Stimulated activated CD4-positive, alpha-beta T cell treated with anti-CD3 and anti-CD28 coated beads, Interleukin-1b, Interleukin-23, amount 100 ng/mL, for 48 hours (primary cell): ENCODE data around the gene TMEM52.

Experiments
- DNase-seq: peaks from one replicate; pipeline ENCODE4 v3.0.0-alpha.2; 2020

TMEM52 gene

DNA sequence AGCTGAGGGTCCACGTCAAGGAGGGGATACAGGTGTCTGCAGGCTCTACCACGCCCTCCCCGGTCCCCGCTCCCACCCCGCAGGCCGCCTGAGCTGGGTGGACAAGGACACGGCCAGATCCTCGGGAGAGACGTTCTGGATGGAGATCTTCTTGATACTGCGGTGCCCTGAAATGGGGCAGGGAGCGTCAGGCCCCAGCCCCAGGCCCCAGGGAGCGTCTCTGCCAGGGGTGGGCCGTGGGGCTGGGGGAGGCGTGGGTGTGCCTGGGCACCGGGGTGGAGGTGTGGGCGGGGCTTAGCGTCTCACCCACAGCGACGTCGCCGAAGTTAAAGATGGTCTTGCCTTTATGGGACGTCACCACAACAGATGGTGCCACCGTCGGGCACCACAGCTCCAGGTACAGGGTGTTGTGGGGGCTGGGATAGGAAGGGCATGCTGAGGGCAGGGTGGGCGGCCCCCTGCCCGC is 7.3 kb upstream of the TMEM52 start:
- DNase-seq: no peak

DNA sequence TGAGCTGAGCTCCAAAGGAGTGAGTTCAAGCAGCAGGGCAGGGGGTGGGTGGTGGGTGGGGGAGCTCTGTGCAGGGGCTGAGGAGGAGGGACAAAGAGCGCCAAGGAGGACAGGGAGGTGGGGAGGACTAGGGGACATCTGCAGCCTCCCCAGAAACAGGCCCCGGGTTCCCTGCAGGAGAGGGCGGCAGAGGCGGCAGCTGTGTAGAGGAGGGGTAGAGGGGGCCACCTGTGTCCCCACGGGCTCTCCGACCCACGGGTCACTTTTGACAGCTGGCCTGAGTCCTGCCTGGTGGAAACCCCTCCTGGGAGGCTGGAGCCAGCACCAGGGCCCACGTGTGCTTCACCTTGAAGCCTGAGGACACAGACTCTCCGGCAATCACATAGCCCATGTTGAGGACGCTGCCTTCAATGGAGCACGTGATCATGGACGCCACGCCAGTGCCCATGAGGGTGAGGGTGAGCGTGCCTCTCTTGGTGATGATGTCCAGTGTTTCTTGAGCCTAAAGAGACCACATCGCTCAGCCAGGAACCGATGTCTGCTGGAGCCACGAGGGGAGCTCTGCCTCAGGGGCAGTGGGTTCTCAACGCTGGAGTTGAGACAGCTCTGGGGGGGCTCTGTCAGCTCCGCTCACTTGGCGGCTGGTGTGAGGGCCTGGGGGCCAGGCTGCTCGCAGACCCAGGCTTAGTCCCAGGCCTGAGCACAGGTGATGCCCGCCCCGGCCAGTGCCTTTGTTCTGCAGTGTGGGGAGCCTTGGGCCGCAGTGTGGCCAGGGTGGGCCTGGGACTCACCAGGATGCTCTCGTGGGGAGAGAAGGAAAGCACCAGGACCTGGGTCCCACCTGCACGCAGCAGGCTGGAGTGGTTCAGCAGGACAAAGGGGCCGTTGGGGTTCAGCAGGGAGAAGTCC is 6.6 kb upstream of the TMEM52 start:
- DNase-seq: no peak

DNA sequence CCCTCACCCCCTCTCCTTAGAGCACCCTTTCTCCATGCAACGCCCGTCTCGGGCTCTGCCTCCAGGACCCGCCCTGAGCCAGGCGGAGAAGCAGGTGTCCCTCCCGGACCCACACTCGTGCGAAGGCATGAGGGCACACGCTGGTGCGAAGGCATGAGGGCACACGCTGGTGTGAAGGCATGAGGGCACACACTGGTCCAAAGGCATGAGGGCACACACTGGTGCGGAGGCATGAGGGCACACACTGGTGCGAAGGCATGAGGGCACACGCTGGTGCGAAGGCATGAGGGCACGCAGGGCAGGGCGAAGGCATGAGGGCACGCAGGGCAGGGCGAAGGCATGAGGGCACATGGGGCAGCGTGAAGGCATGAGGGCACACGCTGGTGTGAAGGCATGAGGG is 5.8 kb upstream of the TMEM52 start:
- no peak for DNase-seq

DNA sequence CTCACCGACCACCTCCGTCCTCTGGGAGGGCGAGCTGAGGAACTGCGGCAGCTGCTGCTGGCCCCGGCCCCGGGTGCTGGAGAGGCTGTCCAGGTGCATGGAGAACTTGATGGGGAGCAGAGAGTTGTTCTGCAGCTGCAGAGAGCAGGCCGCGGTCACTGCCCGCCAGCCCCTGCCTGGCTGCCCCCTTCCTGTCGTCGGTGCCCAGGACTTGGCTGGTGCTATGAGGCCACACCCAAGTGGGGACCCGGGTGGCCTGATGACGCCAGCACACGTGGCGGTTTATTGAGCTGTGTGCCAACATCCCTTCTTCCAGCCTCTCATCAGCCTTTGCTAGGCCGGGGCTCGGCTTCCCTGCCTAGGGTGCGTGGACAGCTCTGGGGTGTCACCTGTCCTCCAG is 5.3 kb upstream of the TMEM52 start:
- no peak for DNase-seq

DNA sequence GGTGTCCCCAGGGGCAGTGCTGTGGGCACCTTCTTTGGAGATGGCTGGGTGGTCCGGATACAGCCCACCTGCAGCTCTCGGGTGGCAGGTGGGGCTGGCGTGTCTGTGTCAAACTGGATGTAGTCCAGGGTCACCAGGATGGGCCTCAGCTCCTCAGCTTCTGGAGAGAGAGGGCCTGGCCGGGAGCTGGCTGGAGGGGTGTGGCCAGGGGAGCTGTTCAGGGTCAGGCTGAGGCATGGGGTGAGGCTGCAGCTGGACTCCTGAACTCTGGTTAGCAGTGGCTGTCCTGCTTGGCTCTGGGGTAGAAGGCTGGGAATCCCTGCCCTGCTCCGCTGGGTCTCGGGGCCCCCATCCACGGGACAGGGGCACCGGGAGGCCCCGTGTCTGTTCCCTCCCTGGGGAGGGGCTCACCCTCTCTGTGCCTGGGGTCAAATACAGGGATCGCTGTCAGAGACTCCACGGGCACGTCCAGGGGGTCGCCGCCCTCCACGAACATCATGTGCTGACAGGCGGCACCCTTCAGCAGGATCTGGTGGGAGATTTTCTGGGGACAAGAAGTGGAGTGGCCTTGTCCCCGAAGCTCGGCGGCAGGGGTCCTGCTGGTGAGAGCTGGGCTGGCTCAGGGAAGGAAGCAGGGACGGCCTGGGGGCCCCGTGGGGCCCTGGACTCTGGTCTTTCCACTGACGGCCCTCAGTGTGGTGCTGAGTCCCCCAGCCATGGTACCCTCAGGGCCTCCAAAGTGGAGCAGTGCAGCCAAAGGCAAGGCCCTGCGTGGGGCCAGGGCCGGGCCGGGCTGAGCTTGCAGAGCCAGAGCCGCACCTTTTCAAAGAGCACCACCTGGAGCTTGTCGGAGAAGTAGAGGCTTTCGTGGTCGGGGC is 4.1 kb upstream of the TMEM52 start:
- no peak for DNase-seq

DNA sequence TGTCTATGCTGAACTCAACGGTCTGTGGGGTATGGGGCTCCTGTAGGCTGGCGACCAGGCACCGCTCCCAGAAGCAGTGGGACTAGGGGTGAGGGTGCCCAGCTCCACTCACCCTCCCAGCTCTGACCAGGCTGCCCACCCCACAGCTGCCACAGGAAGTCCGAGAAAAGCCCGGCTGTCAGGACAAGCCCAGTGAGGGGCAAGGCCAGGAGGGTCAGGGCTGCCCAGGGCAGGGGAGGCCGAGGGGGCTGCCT is 3.5 kb upstream of the TMEM52 start:
- DNase-seq: no peak

DNA sequence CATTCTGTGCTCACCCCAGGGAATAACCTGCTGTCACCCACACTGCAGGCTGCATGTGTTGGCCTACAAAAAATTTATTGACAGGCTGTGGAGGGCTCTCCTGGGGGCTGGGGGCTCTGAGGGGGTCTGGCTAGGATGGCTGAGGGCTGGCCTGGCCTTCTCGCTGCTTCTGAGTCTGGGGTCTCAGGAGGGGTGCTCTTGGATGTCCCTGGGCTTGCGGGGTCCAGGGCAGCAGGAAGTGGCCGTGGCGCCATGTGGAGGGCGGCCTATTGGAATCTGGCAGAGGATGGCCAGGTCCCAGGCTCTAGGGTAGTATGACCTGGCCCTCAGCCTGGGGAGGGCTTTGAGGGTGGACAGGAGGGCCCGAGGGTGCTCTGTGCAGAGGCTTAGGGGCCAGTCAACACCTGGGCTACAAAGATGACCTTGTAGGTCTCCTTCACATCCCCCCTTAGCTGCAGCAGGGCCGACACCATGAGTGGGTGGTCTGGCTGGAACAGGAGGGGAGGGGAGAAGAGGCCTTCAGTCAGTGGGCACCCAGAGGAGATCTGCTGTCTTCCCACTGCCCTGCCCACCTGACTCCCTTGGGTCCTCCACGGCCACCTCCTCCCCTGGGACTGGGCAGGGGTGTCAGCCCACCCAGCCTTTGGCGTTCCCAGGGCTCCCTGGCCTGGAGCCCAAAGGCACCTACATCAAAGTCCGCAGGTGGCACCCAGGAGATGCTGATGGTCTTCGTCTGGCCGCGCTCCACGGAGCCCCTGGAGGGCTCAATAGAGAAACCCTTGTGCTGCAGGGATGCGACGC is 3.0 kb upstream of the TMEM52 start:
- no peak for DNase-seq

DNA sequence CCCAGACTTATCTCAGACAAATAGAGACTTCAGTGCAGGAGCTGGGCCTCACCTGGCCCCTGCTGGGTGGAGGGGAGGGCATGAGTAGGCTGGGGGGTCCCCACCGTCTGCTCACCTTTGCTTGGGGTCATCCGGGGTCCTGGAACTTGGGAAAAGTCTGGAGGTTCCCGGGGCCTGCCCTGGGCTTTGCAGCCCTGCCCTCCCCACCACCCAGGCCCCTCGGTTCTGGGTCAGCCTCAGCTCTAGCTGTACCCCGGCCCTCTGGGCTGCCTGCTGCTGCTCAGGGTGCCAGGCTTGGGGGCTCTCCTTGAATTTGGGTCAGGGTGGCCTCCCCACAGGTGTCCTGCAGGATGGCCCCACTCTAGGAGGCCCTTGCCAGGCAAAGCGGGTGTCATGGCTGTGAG is 2.4 kb upstream of the TMEM52 start:
- no peak for DNase-seq

DNA sequence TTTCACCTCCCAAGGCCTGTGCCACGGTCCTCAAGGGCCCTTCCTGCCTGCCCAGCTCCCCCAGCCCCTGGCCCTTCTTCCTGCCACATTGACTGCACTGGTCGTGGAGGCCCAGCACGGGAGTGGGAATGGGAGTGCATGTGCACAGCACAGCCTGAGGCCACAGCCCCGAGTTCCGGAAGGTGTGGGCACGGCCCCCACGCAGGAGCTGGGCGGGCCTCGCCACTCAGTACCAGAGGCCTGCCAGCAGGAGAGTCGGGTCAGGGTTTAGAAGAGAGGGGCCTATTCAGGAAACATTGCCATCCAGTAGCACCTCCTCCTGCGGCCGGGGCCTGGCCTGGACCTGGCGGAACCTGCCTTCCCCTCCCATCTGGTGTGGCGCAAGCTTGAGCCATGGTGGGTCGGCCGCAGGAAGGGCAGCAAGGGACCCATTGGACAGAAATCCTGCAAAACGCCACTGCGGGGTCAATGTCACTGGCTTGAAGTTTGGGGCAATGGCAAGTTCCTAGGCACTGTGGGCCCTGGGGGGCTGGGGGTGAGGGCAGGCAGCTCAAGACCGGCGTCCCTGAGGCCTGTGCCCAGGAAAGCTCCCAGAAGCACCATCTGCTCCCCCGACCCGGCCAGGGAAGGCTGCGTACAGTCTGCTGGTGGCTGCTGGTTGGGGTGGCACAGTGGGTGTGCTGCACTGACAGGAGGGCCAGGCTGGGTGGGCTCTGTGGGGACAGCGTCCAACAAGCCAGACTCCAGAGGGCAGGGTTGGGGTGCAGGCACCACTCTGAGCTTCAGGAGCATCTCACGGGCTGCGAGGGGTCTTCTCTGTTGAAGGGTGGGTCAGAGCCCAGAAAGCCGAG is 1.8 kb upstream of the TMEM52 start:
- DNase-seq: no peak

DNA sequence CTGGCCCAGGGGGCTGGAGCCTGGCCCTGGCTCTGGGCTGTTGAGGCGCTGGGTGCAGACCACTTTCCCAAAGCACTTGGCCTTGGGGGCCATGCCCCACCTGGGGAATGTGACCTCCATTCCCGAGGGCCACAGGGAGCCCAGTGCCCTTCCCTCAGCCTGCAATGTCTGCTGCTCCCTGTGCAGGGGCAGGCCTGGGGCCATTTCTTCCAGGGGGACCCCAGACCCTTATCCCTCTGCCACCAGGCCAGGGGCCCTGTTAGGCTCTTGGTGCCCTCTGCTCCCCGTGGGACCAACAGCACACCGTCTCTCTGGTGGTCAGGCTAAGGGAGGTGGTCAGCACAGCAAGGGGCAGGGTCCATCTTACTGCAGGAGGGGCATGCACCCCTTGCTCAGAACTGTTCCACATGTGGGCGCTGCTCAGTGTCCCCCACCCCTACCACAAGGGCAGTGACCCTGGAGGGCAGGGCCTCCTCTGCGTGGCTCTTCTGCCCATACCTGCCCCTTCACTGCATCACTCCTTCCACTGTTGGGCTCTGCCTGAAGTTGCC is 1.1 kb upstream of the TMEM52 start:
- DNase-seq: no peak

DNA sequence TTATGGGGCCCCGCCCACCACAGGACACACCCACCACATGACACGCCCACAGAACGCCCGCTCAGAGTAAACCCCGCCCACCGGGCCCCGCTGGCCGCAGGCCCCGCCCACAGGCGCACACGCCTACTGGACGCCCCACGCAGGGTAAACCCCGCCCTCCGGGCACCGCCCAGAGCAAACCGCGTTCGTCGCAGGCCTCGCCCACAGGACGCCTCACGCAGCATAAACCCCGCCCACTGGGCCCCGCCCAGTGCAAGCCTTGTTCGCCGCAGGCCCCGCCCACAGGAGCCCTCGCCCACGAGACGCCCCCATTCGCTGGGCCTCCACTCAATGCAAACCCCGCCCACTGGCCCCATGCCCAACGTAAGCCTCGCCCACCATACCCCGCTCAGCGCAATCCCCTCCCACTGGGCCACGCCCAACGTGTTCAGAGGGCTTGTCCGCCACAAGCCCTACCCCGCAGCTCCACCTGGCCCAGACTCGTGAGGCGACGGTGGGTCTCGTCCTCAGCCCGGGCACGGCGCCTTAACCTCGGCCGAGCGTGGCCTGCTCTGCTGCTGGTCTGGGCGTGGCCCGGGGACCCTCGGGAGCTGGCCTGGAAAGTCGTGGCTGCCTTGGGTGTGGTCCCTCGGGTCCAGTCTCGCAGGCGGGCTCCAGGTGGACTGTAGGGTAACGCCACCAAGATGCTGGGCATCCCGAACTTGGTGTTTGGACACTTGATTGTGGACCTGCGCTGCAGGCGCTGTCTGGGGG is 401 bp upstream of the TMEM52 start:
- DNase-seq: peak; percentile 99

DNA sequence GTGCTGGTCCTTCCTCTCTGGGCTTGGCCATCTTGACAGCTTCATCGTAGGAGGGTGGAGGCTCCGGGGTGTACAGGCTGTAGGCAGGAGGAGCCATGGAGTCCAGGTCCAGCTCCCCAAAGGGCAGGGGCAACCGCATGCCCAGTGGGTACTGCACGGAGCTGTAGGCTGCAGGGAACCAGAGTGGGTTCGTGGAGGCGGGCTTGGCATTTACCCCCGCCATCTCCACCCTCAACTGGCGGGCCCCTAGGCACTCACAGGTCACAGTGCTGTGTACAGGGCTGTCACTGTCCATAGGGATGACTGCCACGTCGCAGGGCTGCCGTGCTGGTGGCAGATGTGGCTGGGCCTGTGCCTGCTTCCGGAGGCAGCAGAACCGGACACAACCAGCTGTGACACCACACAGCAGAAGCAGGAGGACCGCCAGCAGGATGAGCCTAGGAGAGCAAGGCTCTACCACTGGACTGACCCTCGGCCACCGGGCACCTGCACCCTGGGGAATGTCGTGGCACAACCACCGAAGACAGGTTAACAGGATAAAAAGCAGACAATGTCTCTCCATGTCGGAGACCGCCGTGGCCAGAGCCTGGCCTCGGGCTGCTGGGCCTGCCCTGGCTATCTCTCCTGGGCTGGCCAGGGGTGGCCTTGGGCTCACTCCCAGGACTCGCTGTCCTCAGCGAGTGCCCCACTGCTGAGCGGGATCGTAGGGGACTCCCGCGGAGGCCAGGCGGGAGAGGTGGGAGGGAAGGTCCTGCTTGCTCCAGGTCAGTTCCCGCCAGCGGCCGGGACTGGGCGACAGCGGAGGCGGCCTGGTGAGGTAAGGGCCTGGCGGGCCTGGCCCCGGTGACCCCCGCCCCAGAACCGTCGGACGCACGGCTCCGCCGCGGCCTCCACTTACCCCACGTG is 831 bp downstream of the TMEM52 start:
- no peak for DNase-seq

DNA sequence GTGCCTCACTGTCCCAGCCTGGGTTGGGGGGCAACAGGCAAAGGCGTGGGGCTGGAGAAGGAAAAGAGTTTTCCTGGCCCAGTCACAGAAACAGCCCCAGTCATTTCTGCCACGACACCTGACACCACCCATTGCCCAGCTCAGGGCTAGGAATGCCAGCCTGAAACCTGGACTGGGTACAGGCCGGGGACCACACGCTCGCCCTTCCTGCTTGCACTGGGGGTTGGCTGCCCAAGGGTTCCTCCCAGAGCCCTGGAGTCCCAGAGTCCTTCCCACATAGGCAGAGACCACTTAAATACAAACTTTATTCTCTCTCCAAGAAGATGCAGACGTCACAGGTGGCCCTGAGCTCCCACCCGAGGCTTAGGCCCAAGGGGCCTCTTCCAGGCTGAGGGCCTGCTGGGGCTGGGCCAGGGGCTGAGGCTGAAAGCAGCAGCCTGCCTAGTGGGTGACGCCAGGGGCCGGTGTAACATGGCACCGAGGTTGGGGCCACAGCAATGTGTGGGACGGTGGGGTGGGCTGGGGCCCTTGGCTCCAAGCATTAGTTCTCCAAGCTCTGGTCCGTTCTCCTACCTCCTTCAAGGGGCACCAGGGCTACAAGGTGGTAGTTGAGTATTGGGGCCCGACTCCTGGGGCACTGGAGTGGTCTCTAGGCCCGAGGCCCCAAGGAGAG is 1.6 kb downstream of the TMEM52 start:
- DNase-seq: no peak

DNA sequence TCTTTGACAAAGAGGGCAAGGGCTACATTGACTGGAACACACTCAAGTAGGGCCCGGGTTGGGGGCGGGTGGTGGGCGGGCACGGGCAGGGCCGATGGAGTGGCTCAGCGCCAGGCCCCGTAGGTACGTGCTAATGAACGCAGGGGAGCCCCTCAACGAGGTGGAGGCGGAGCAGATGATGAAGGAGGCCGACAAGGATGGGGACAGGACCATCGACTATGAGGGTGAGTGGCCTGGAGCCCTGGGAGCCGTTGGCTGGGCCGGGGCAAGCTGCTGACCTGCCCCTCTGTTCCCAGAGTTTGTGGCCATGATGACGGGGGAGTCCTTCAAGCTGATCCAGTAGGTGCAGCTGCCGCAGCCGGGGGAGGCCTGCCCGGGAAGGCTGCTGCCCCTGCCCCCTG is 2.2 kb downstream of the TMEM52 start:
- DNase-seq: no peak

DNA sequence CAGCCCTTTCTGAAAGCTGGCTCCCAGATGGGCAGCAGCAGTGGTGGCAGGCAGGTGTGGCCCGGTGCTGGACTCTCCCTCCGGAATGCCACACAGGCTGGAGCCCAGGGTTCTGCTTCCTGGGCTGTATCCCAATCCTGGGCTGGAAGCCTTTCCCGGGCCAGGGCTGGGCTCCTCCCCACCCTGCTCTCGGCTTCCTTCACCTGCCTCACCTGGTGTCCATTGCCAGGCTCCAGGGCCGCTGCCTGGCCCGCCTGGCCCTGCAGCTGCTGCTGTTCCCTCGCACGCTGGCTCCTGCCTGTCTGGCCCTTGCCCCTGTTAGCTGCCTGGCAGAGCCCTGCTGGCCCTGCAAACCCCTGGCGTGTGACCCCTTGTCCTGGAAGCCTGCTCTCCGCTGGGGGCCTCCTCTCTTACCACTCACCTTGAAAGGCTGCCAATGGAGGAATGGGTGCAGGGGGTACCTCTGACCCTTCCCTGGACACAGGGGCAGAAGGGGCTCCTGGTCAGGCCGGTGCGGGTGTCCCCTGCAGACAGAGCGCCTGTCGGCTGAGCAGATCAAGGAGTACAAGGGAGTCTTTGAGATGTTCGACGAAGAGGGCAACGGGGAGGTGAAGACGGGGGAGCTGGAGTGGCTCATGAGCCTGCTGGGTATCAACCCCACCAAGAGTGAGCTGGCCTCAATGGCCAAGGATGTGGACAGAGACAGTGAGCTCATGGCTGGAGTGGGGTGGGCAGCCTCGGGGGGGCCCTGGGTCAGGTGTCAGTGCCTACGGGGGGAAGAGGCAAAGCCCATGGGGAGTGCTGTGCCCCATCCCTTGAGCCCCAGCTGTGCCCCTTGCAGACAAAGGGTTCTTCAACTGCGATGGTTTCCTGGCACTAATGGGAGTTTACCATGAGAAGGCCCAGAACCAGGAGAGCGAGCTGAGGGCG is 2.9 kb downstream of the TMEM52 start:
- no peak for DNase-seq

DNA sequence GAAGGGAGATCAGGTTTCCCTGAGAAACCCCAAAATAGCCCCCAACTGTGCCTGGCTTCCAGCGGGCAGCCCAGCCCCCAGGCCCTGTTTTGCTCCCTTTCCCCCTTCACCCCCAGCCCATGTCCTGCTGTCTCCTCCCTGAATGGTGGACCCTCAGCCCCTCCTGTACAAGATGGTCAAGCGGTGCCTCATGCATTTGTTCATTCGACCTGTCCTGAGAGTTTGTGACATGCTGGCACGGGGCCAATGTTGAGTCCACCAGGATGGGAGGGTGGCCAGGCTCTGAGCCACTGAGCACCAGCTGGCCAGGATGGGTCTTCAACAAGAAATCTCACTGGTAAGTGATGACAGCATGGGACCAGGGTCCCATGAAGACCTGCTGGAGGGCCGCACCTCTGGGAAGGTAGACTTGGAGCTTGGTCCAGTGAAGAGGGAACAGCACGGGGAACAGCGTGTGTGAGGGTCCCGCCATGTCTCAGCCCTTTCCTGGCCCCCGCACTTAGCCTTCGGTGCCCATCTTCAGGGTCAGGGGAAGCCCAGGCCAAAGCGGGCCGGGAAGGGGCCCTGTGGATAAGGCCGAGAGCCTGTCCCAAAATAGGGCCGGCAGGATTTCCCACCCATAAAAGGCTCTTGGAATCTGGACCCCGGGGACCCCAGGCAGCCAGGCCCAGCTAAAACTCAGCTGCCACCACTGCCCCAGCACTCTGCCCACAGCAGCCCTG is 3.9 kb downstream of the TMEM52 start, which contains the start of gene CALML6:
CALML6 (plus strand) TSS at position 290 of the 722 bp plus-strand sequence; CDS start at position 311, 21 bp downstream.
- no peak for DNase-seq
